GM12878 (cell line): ENCODE data around the gene RASGRP2. TPM values are rescaled to one million over a fixed set of nuclear protein-coding genes. Genes with fewer than 3 reads are reported as not detected.

Source experiments
- ATAC-seq: fragments of 200-7000 bp; cut with Tn5 transposase; 3 replicates; pipeline ENCODE4 v1.9.1; 2020; ENCODE audit warnings: mild to moderate bottlenecking, moderate library complexity
- BruUV-seq: library from RNA; stranded (reverse); fragments of 400-500 nt; replicated peaks from 2 replicates; lab custom pipeline; 2021; lab: Mats Ljungman, UMichigan
- CTCF ChIA-PET: fragments of 300-600 bp; sonication (Branson Sonifier 250); formaldehyde crosslinking; extraction: SDS; loops from one replicate; lab custom pipeline; 2021; ENCODE audit warnings: inconsistent platforms; lab: Yijun Ruan, JAX
- POLR2A ChIA-PET: fragments of 350-600 bp; formaldehyde crosslinking; extraction: SDS; loops from one replicate; lab custom pipeline; 2021; ENCODE audit warnings: inconsistent platforms; lab: Charles Lee
- RAD21 ChIA-PET: fragments of 300-600 bp; sonication (Branson Sonifier 250); formaldehyde crosslinking; loops from one replicate; lab custom pipeline; 2023; ENCODE audit warnings: antibody characterized with exemption; ENCODE audit not compliant: unreplicated experiment; lab: Charles Lee
- SMC1A ChIA-PET: fragments of 300-600 bp; sonication (Branson Sonifier 250); formaldehyde crosslinking; loops from one replicate; lab custom pipeline; 2023; ENCODE audit not compliant: unreplicated experiment, uncharacterized antibody; lab: Charles Lee
- DNase-seq: peaks from one replicate; pipeline ENCODE4 v3.0.0-alpha.2; 2011; ENCODE audit warnings: low read depth, low spot score
- FAIRE-seq: peaks from 3 replicates; lab custom pipeline; 2011; peaks lifted over from hg19 to GRCh38; lab: Jason Lieb, UNC
- H2AFZ ChIP-seq: 2 replicates; pipeline ENCODE4 v1.6.0; 2011; ENCODE audit warnings: low read depth, low read length, control low read depth; ENCODE audit not compliant: control insufficient read depth
- H3K27ac ChIP-seq: 2 replicates; pipeline ENCODE4 v1.5.1; 2011; ENCODE audit warnings: control low read depth; ENCODE audit not compliant: control insufficient read depth, insufficient read depth
- H3K27me3 ChIP-seq, 2 experiments: replicated peaks in 1 of 2; 2 replicates each; pipeline versions ENCODE4 v1.6.0 to v1.6.1; 2011; ENCODE audit warnings: low read length in 1 of 2; ENCODE audit not compliant: control insufficient read depth in 2 of 2, insufficient read depth in 2 of 2
- H3K36me3 ChIP-seq, 2 experiments: 2 replicates each; pipeline ENCODE4 v1.5.1; 2011; ENCODE audit warnings: low read length in 1 of 2; ENCODE audit not compliant: control insufficient read depth in 2 of 2, insufficient read depth in 2 of 2
- H3K4me1 ChIP-seq: 2 replicates; pipeline ENCODE4 v1.6.1; 2011; ENCODE audit warnings: mild to moderate bottlenecking, low read length, moderate library complexity, mixed read lengths; ENCODE audit not compliant: control insufficient read depth, insufficient read depth
- H3K4me2 ChIP-seq: 2 replicates; pipeline ENCODE4 v1.6.0; 2011; ENCODE audit warnings: control low read depth; ENCODE audit not compliant: control insufficient read depth, insufficient read depth
- H3K4me3 ChIP-seq: fragments of 200-600 bp; sonication (generic); 2 replicates; pipeline ENCODE4 v1.5.1; 2016
- H3K79me2 ChIP-seq: 2 replicates; pipeline ENCODE4 v1.6.0; 2011; ENCODE audit warnings: low read length; ENCODE audit not compliant: control insufficient read depth, insufficient read depth
- H3K9ac ChIP-seq: 2 replicates; pipeline ENCODE4 v1.8.0; 2011; ENCODE audit warnings: low read length, control low read depth, mixed read lengths; ENCODE audit not compliant: control insufficient read depth, insufficient read depth
- H3K9me3 ChIP-seq: replicated peaks from 3 replicates; pipeline ENCODE4 v1.5.1; 2011; ENCODE audit warnings: mild to moderate bottlenecking, low read length; ENCODE audit not compliant: control insufficient read depth, insufficient read depth
- H4K20me1 ChIP-seq: 2 replicates; pipeline ENCODE4 v1.6.0; 2011; ENCODE audit not compliant: control insufficient read depth, insufficient read depth
- ASH2L ChIP-seq: fragments of 300-600, 200-600 bp; sonication (generic); IDR thresholded peaks from 2 replicates; pipeline ENCODE4 v1.6.1; 2017; ENCODE audit warnings: low read depth, mild to moderate bottlenecking, borderline replicate concordance
- CREM ChIP-seq: IDR thresholded peaks from 2 replicates; pipeline ENCODE4 v1.6.1; 2014; ENCODE audit warnings: antibody characterized with exemption, low read depth
- GATAD2B ChIP-seq: fragments of 450-650 bp; conservative IDR thresholded peaks from 2 replicates; pipeline ENCODE4 v1.6.1; 2017; ENCODE audit warnings: low read depth, mild to moderate bottlenecking, moderate library complexity
- HDAC6 ChIP-seq: fragments of 200-600 bp; sonication (generic); IDR thresholded peaks from one replicate; pipeline ENCODE4 v1.8.0; 2017; ENCODE audit warnings: antibody characterized with exemption; ENCODE audit not compliant: unreplicated experiment
- IKZF2 ChIP-seq, 2 experiments: fragments of 450-650 bp; IDR thresholded peaks; 2 replicates each; pipeline ENCODE4 v1.6.1; 2017; ENCODE audit warnings: mild to moderate bottlenecking in 2 of 2, moderate library complexity in 2 of 2
- JUNB ChIP-seq: IDR thresholded peaks from 2 replicates; pipeline ENCODE4 v1.6.1; 2016; ENCODE audit warnings: antibody characterized with exemption, mild to moderate bottlenecking
- KAT2A ChIP-seq: conservative IDR thresholded peaks from 2 replicates; pipeline ENCODE4 v1.6.1; 2011; ENCODE audit warnings: low read depth, low read length; ENCODE audit not compliant: control insufficient read depth
- KDM1A ChIP-seq: fragments of 200-600 bp; sonication (generic); IDR thresholded peaks from 2 replicates; pipeline ENCODE4 v1.6.1; 2016; ENCODE audit warnings: borderline replicate concordance
- NFXL1 ChIP-seq: fragments of 450-650 bp; IDR thresholded peaks from 2 replicates; pipeline ENCODE4 v1.6.1; 2017; ENCODE audit warnings: antibody characterized with exemption, mild to moderate bottlenecking, borderline replicate concordance
- NFYA ChIP-seq: IDR thresholded peaks from 2 replicates; pipeline ENCODE4 v1.6.1; 2011; ENCODE audit warnings: low read depth, mild to moderate bottlenecking, low read length, improper control_type of control experiment, borderline replicate concordance
- POLR2AphosphoS5 ChIP-seq: IDR thresholded peaks from 2 replicates; pipeline ENCODE4 v1.6.1; 2011; ENCODE audit warnings: mild to moderate bottlenecking, low read length, inconsistent platforms
- POU2F2 ChIP-seq: IDR thresholded peaks from 3 replicates; pipeline ENCODE4 v1.6.1; 2011; ENCODE audit warnings: low read depth, mild to moderate bottlenecking, low read length, borderline replicate concordance
- SUPT20H ChIP-seq: IDR thresholded peaks from 2 replicates; pipeline ENCODE4 v1.6.1; 2011; ENCODE audit warnings: low read depth, mild to moderate bottlenecking, low read length, moderate library complexity, borderline replicate concordance; ENCODE audit not compliant: control insufficient read depth
- SUZ12 ChIP-seq: fragments of 200-600 bp; sonication (generic); IDR thresholded peaks from one replicate; pipeline ENCODE4 v1.6.1; 2018; ENCODE audit warnings: antibody characterized with exemption, mild to moderate bottlenecking; ENCODE audit not compliant: unreplicated experiment
- TARDBP ChIP-seq: IDR thresholded peaks from 2 replicates; pipeline ENCODE4 v1.6.1; 2016; ENCODE audit warnings: borderline replicate concordance
- WGBS: methylation state at CpG from one replicate; pipeline ENCODE4 v1.1.6; 2016; ENCODE audit warnings: low lambda C conversion rate; ENCODE audit not compliant: insufficient replicate concordance, insufficient coverage; ENCODE audit errors: missing lambda C conversion rate; 5-methylcytosine and 5-hydroxymethylcytosine counted together
- in situ Hi-C: fragments of 300-500 bp; cut with MboI; formaldehyde crosslinking; loops from 9 replicates; pipeline ENCODE4 v1.14.3; 2018; ENCODE audit warnings: mixed read lengths
- intact Hi-C: fragments of 100-400 bp; cut with micrococcal nuclease; formaldehyde crosslinking; loops from one replicate; pipeline ENCODE4 v1.14.2; 2022; ENCODE audit not compliant: unreplicated experiment
- polyA plus RNA-seq, 11 experiments: library from polyadenylated mRNA; depleted of rRNA in 4 of 11; unstranded in 6 of 11; stranded (reverse) in 5 of 11; fragments of >200 nt; fragmentation: Nextera tagmentation in 4 of 11; fragmentation: Illumina TruSeq in 1 of 11; extraction: Ambion mirVana in 4 of 11; extraction: Trizol in 1 of 11; gene quantifications; 1 replicate in 1 of 11; 2 replicates in 10 of 11; pipeline versions ENCODE4 v1.2.1 to v1.2.3, GENCODE V29; 2011 to 2016; ENCODE audit warnings: inconsistent platforms in 2 of 11, missing spikeins in 2 of 11, low read depth in 1 of 11
- total RNA-seq, 4 experiments: library from RNA; depleted of rRNA in 3 of 4; stranded (reverse); fragments of >200 nt in 3 of 4; fragmentation: Illumina TruSeq in 1 of 4; extraction: Trizol in 1 of 4; gene quantifications; 2 replicates each; pipeline versions ENCODE4 v1.2.1 to v1.2.3, GENCODE V29; 2013 to 2021
- TF ChIP-seq, protein P1 (sequence below): fragments of 450-650 bp; IDR thresholded peaks from 2 replicates; pipeline ENCODE4 v1.6.1; 2016; ENCODE audit warnings: mild to moderate bottlenecking

The RASGRP2 gene
- total and polyA plus RNA-seq, 10 of the 15 experiments (the other 5 are each of a cell fraction or from before 2014, with no cell fraction given) = 0.26 to 9.0 (median 5.4) TPM

GRCh38 chr11:64713016-64713707 lies 30.8 kb downstream of the RASGRP2 start:
- no peak overlapping the region for H3K4me2 ChIP-seq
- RAD21 ChIA-PET = no interaction called here
- no TSS peak for BruUV-seq
- no peaks in the 10 kb centered on the region for H3K9me3 ChIP-seq
- peaks cover 7% of the 10 kb centered on the region for H3K4me1 ChIP-seq
- H3K79me2 ChIP-seq = no peaks in the 10 kb centered on the region
- SMC1A ChIA-PET = no interaction called here
- no peak for DNase-seq
- no peak overlapping the region for H3K4me3 ChIP-seq
- POLR2A ChIA-PET = no interaction called here
- no peak overlapping the region for H3K27ac ChIP-seq
- WGBS = 59% methylated on average over 79 of the region's 111 CpGs
- no peak overlapping the region for H3K9ac ChIP-seq
- H2AFZ ChIP-seq = no peak overlapping the region
- CTCF ChIA-PET = interaction anchor here (1.3 kb wide), 1 partner anchor 9 kb away, joined by 4 read pairs; no protein-coding TSS in a partner anchor
- H3K36me3 ChIP-seq = no peaks in the 10 kb centered on the region
- H3K27me3 ChIP-seq = peaks cover 6 to 10% of the 10 kb centered on the region in 2 experiments; a peak in 3 of 4 replicates
- peak; percentile 81 for TF ChIP-seq HDAC6
- TF ChIP-seq NFYA = no peak
- no peak for TF ChIP-seq ASH2L
- TF ChIP-seq SUZ12 = peak; percentile 77
- TF ChIP-seq CREM = no peak
- H4K20me1 ChIP-seq = no peaks in the 10 kb centered on the region
- no peak for FAIRE-seq
- intact Hi-C loops = no loop called here
- ATAC-seq = no peak
- in situ Hi-C loops = no loop called here

DNA sequence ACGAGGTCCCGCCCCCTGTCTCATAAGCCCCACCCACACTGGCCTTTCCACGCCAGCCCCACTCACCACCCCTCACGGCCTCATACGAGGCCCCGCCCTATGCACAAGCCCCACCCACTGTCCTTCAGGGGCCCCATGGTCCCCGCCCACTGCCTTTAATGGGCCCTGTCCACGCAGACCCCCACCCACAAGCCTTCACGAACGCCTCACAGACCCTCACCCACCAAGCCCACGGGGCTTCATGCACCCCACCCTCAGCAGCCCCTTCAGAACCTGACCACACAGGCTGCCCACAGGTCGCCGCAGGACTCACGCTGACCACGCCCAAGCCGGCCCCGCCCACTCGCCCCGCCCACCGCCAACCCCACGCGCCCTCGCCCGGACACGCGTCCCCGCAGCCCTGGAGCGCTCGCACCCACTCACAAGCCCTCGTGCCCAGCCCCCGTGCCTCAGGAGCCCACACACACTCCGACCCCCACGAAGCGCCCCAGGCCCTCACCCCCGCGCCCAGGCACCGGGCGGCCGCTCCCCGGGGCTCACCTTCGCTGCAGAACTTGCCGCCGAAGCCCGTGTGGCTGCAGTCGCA lies 31.4 kb downstream of the RASGRP2 start:
- Histone ChIP-seq H2AFZ (no peak overlapping the region), H3K9me3 (no peaks in the 10 kb centered on the region), H3K9ac (no peak overlapping the region), H4K20me1 (no peaks in the 10 kb centered on the region), H3K4me3 (no peak overlapping the region), H3K27ac (no peak overlapping the region), H3K27me3 (peaks cover 6 to 10% of the 10 kb centered on the region in 2 experiments; a peak in 3 of 4 replicates), H3K4me1 (peaks cover 7% of the 10 kb centered on the region), H3K79me2 (no peaks in the 10 kb centered on the region), H3K36me3 (no peaks in the 10 kb centered on the region), H3K4me2 (no peak overlapping the region)
- in situ Hi-C loops (no loop called here), intact Hi-C loops (no loop called here)
- WGBS = 13% methylated on average over 11 of the region's 45 CpGs
- ChIA-PET SMC1A (no interaction called here), CTCF (no interaction called here), RAD21 (no interaction called here), POLR2A (no interaction called here)
- ATAC-seq (no peak), DNase-seq (no peak), FAIRE-seq (no peak)
- BruUV-seq = no TSS peak
- no peak for TF ChIP-seq KDM1A
- no peak for TF ChIP-seq SUPT20H
- no peak for TF ChIP-seq GATAD2B
- no peak for TF ChIP-seq POLR2AphosphoS5
- TF ChIP-seq IKZF2 (IDR thresholded peaks at IDR 0.05) = no peak
- TF ChIP-seq POU2F2 = no peak
- TF ChIP-seq, protein P1, sequence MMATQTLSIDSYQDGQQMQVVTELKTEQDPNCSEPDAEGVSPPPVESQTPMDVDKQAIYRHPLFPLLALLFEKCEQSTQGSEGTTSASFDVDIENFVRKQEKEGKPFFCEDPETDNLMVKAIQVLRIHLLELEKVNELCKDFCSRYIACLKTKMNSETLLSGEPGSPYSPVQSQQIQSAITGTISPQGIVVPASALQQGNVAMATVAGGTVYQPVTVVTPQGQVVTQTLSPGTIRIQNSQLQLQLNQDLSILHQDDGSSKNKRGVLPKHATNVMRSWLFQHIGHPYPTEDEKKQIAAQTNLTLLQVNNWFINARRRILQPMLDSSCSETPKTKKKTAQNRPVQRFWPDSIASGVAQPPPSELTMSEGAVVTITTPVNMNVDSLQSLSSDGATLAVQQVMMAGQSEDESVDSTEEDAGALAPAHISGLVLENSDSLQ = no peak
- TF ChIP-seq TARDBP = no peak
- no peak for TF ChIP-seq JUNB
- TF ChIP-seq NFXL1 = no peak
- no peak for TF ChIP-seq KAT2A
